HepG2 (cell line): ENCODE results near the gene FAM32A. TPM values are rescaled to one million over a fixed set of nuclear protein-coding genes. Genes with fewer than 3 reads are reported as not detected.

Experiments used
- ATAC-seq: fragments of 200-7000 bp; cut with Tn5 transposase; 3 replicates; pipeline ENCODE4 v1.9.1; 2020; ENCODE audit warnings: mild to moderate bottlenecking, moderate library complexity
- BruUV-seq: library from RNA; stranded (reverse); fragments of 400-500 nt; replicated peaks from 2 replicates; lab custom pipeline; 2021; lab: Mats Ljungman, UMichigan
- CTCF ChIA-PET: fragments of 300-600 bp; formaldehyde crosslinking; extraction: SDS; loops from one replicate; lab custom pipeline; 2021; ENCODE audit warnings: low total read pairs, inconsistent platforms, low intra/inter-chr PET ratio; lab: Yijun Ruan, JAX
- POLR2A ChIA-PET: fragments of 350-600 bp; sonication (Branson Sonifier 250); formaldehyde crosslinking; loops from one replicate; lab custom pipeline; 2020; ENCODE audit warnings: antibody characterized with exemption, inconsistent platforms; lab: Yijun Ruan, JAX
- DNase-seq: peaks from one replicate; pipeline ENCODE4 v3.0.0-alpha.2; 2015; ENCODE audit warnings: low spot score
- FAIRE-seq: peaks from 3 replicates; lab custom pipeline; 2011; peaks lifted over from hg19 to GRCh38; lab: Jason Lieb, UNC
- H2AFZ ChIP-seq: one replicate; pipeline ENCODE4 v1.6.1; 2011; ENCODE audit warnings: low read length, inconsistent platforms
- H3K27ac ChIP-seq: fragments of 300-600 bp; 3 replicates; pipeline ENCODE4 v1.8.0; 2011; ENCODE audit warnings: mixed run types, mild to moderate bottlenecking, mixed read lengths, low read length, inconsistent platforms; ENCODE audit not compliant: insufficient read depth; ENCODE audit errors: extremely low read length
- H3K27me3 ChIP-seq, 2 experiments: fragments of 200-600 bp in 1 of 2; 2 replicates in 1 of 2; 3 replicates in 1 of 2; pipeline versions ENCODE4 v1.6.0 to v1.8.0; 2011; ENCODE audit warnings: low read length in 2 of 2, mild to moderate bottlenecking in 2 of 2, moderate library complexity in 2 of 2, inconsistent platforms in 1 of 2; ENCODE audit not compliant: insufficient read depth in 2 of 2, control insufficient read depth in 1 of 2
- H3K36me3 ChIP-seq, 2 experiments: fragments of 200-600 bp in 1 of 2; replicated peaks in 1 of 2; 2 replicates in 1 of 2; 3 replicates in 1 of 2; pipeline versions ENCODE4 v1.5.1 to v1.8.0; 2011; ENCODE audit warnings: low read length in 2 of 2, inconsistent platforms in 1 of 2; ENCODE audit not compliant: insufficient read depth in 2 of 2, control insufficient read depth in 1 of 2
- H3K4me1 ChIP-seq: 2 replicates; pipeline ENCODE4 v1.5.1; 2012; ENCODE audit warnings: low read length, inconsistent platforms; ENCODE audit not compliant: insufficient read depth
- H3K4me2 ChIP-seq: 2 replicates; pipeline ENCODE4 v1.6.0; 2011; ENCODE audit warnings: low read depth, low read length, inconsistent platforms
- H3K4me3 ChIP-seq, 3 experiments: fragments of 200-600 bp in 1 of 3; sonication (generic), shearing (Covaris generic) in 1 of 3; replicated peaks in 1 of 3; 2 replicates each; pipeline ENCODE4 v1.5.1; 2011 to 2016; ENCODE audit warnings: low read length in 3 of 3, inconsistent platforms in 2 of 3, low read depth in 2 of 3, mild to moderate bottlenecking in 2 of 3, control low read depth in 1 of 3, mixed read lengths in 1 of 3; ENCODE audit not compliant: insufficient read depth in 1 of 3
- H3K79me2 ChIP-seq: one replicate; pipeline ENCODE4 v1.6.1; 2011; ENCODE audit warnings: low read length, inconsistent platforms; ENCODE audit not compliant: insufficient read depth
- H3K9ac ChIP-seq: 2 replicates; pipeline ENCODE4 v1.6.0; 2011; ENCODE audit warnings: mild to moderate bottlenecking, low read depth, low read length, inconsistent platforms; ENCODE audit not compliant: insufficient read depth
- H3K9me3 ChIP-seq: 2 replicates; pipeline ENCODE4 v1.5.1; 2012; ENCODE audit warnings: mild to moderate bottlenecking, low read length
- H4K20me1 ChIP-seq: 2 replicates; pipeline ENCODE4 v1.6.0; 2011; ENCODE audit warnings: inconsistent platforms, mild to moderate bottlenecking, low read length, moderate library complexity; ENCODE audit not compliant: insufficient read depth
- ARNT ChIP-seq: fragments of 450-650 bp; IDR thresholded peaks from 2 replicates; pipeline ENCODE4 v1.6.1; 2017
- CAMTA2 ChIP-seq: sonication (generic); formaldehyde crosslinking; IDR thresholded peaks from 2 replicates; pipeline ENCODE4 v1.4.0; 2020; ENCODE audit warnings: mild to moderate bottlenecking, missing genetic modification reagents, borderline replicate concordance
- ETV5 ChIP-seq: IDR thresholded peaks from 2 replicates; pipeline ENCODE4 v1.6.1; 2018; ENCODE audit warnings: missing biosample characterization, missing genetic modification reagents, inconsistent platforms, borderline replicate concordance
- HBP1 ChIP-seq: IDR thresholded peaks from 2 replicates; pipeline ENCODE4 v1.6.1; 2016; ENCODE audit warnings: low read depth, control low read depth
- HHEX ChIP-seq: IDR thresholded peaks from 2 replicates; pipeline ENCODE4 v1.6.1; 2016; ENCODE audit warnings: control low read depth
- MTF1 ChIP-seq: sonication (generic); formaldehyde crosslinking; IDR thresholded peaks from 2 replicates; pipeline ENCODE4 v1.5.0; 2020; ENCODE audit warnings: missing genetic modification reagents
- NFE2L2 ChIP-seq: fragments of 150-350 bp; IDR thresholded peaks from 2 replicates; pipeline ENCODE4 v1.6.1; 2014; ENCODE audit warnings: low read length
- TRIM22 ChIP-seq: fragments of 450-650 bp; IDR thresholded peaks from 2 replicates; pipeline ENCODE4 v1.6.1; 2017
- ZMYM4 ChIP-seq: sonication (generic); formaldehyde crosslinking; IDR thresholded peaks from 2 replicates; pipeline ENCODE4 v1.8.1; 2023; ENCODE audit warnings: mild to moderate bottlenecking, missing genetic modification reagents
- ZNF275 ChIP-seq: sonication (generic); formaldehyde crosslinking; IDR thresholded peaks from 2 replicates; pipeline ENCODE4 v1.8.0; 2022; ENCODE audit warnings: missing genetic modification reagents, mild to moderate bottlenecking, inconsistent platforms, borderline replicate concordance
- ZNF296 ChIP-seq: sonication (generic); formaldehyde crosslinking; conservative IDR thresholded peaks from 2 replicates; pipeline ENCODE4 v1.5.0; 2020; ENCODE audit warnings: mild to moderate bottlenecking, missing genetic modification reagents
- ZNF333 ChIP-seq: sonication (generic); formaldehyde crosslinking; IDR thresholded peaks from 2 replicates; pipeline ENCODE4 v1.4.0; 2020; ENCODE audit warnings: mild to moderate bottlenecking, missing genetic modification reagents, borderline replicate concordance
- ZNF367 ChIP-seq: sonication (generic); formaldehyde crosslinking; IDR thresholded peaks from 2 replicates; pipeline ENCODE4 v1.4.0; 2020; ENCODE audit warnings: missing genetic modification reagents, borderline replicate concordance
- ZNF605 ChIP-seq: sonication (generic); formaldehyde crosslinking; IDR thresholded peaks from 2 replicates; pipeline ENCODE4 v1.8.0; 2022; ENCODE audit warnings: mild to moderate bottlenecking, missing genetic modification reagents
- ZNF704 ChIP-seq: sonication (generic); formaldehyde crosslinking; IDR thresholded peaks from 2 replicates; pipeline ENCODE4 v1.8.1; 2023; ENCODE audit warnings: mild to moderate bottlenecking, inconsistent platforms, moderate library complexity, missing genetic modification reagents, borderline replicate concordance
- WGBS: methylation state at CpG from one replicate; pipeline ENCODE4 v1.1.6; 2017; ENCODE audit warnings: low lambda C conversion rate; 5-methylcytosine and 5-hydroxymethylcytosine counted together
- in situ Hi-C: cut with HindIII; loops from 2 replicates; pipeline ENCODE4 v1.10.0; 2017; ENCODE audit warnings: low pct_unique_long_range_greater_than_20kb; ENCODE audit not compliant: extremely low pct_ligation_motif_present
- intact Hi-C: fragments of 100-400 bp; cut with micrococcal nuclease; formaldehyde crosslinking; loops from one replicate; pipeline ENCODE4 v1.10.0; 2022; ENCODE audit not compliant: unreplicated experiment
- polyA plus RNA-seq, 8 experiments: library from polyadenylated mRNA; depleted of rRNA in 3 of 8; stranded (reverse) in 7 of 8; unstranded in 1 of 8; fragments of >200 nt; fragmentation: Illumina TruSeq in 4 of 8; extraction: Trizol in 4 of 8; gene quantifications; 2 replicates each; pipeline versions ENCODE4 v1.2.1 to v1.2.3, GENCODE V29; 2011 to 2016; ENCODE audit warnings: low read depth in 4 of 8, missing spikeins in 1 of 8, mixed read lengths in 1 of 8; ENCODE audit not compliant: insufficient read depth in 1 of 8
- total RNA-seq, 5 experiments: library from RNA; depleted of rRNA; stranded (reverse); fragments of >200 nt; fragmentation: Illumina TruSeq; extraction: Trizol; gene quantifications; 2 replicates each; pipeline ENCODE4 v1.2.3, GENCODE V29; 2016; ENCODE audit warnings: low read depth in 1 of 5

The FAM32A gene
- total and polyA plus RNA-seq, 2 of the 13 experiments (the other 11 are each of a cell fraction or from before 2014, with no cell fraction given) = 85.8 to 86.2 TPM

- H3K9me3 ChIP-seq = no peaks in the 10 kb centered on the region
- TF ChIP-seq NFE2L2 (no peak), HBP1 (CRISPR knock-in tag) (no peak), CAMTA2 (CRISPR knock-in tag) (no peak), ZNF296 (CRISPR knock-in tag) (no peak), HHEX (CRISPR knock-in tag) (no peak), TRIM22 (no peak), ZMYM4 (no peak), MTF1 (CRISPR knock-in tag) (no peak), ZNF704 (CRISPR knock-in tag) (no peak), ZNF605 (CRISPR knock-in tag) (no peak), ARNT (no peak), ZNF275 (CRISPR knock-in tag) (no peak), ZNF367 (CRISPR knock-in tag) (no peak), ZNF333 (CRISPR knock-in tag) (no peak), ETV5 (CRISPR knock-in tag) (no peak)
- ChIA-PET POLR2A (no interaction called here), CTCF (no interaction called here)
- H2AFZ ChIP-seq = no peak overlapping the region
- DNase-seq (no peak), FAIRE-seq (no peak), ATAC-seq (no peak)
- H3K4me1 ChIP-seq = peaks cover 55% of the 10 kb centered on the region
- no peaks in the 10 kb centered on the region for H3K27me3 ChIP-seq
- H3K4me2 ChIP-seq = no peak overlapping the region
- H3K79me2 ChIP-seq = peaks cover 21% of the 10 kb centered on the region
- no TSS peak for BruUV-seq
- H3K36me3 ChIP-seq = peaks cover 19 to 35% of the 10 kb centered on the region in 2 experiments; a peak in 4 of 5 replicates
- H4K20me1 ChIP-seq = no peaks in the 10 kb centered on the region
- H3K4me3 ChIP-seq = no peak overlapping the region
- no peak overlapping the region for H3K27ac ChIP-seq
- WGBS = 97% methylated on average over 13 of the region's 19 CpGs
- intact Hi-C loops = no loop called here
- no peak overlapping the region for H3K9ac ChIP-seq
- in situ Hi-C loops = no loop called here
These were observed 18.2 kb downstream of the FAM32A start for GRCh38 chr19:16203256-16204004.
